H1 (cell line): ENCODE results near the gene RAB40C. TPM values are rescaled to one million over a fixed set of nuclear protein-coding genes. Genes with fewer than 3 reads are reported as not detected.

Source experiments
- CTCF ChIA-PET: fragments of 300-600 bp; sonication (Branson Sonifier 250); formaldehyde crosslinking; loops from one replicate; lab custom pipeline; 2021; ENCODE audit not compliant: partially characterized antibody; lab: Charles Lee
- POLR2A ChIA-PET: fragments of 300-600 bp; sonication (Branson Sonifier 250); formaldehyde crosslinking; loops from one replicate; lab custom pipeline; 2021; ENCODE audit warnings: inconsistent platforms; ENCODE audit not compliant: partially characterized antibody; lab: Charles Lee
- DNase-seq, 2 experiments: peaks; one replicate each; pipeline versions ENCODE4 v3.0.0 to v3.0.0-alpha.2; 2010 to 2022; ENCODE audit warnings: low spot score in 2 of 2, low read depth in 1 of 2, mixed read lengths in 1 of 2
- FAIRE-seq: peaks from 2 replicates; lab custom pipeline; 2011; peaks lifted over from hg19 to GRCh38; lab: Jason Lieb, UNC
- H2AFZ ChIP-seq: 2 replicates; pipeline ENCODE4 v1.8.1; 2012; ENCODE audit warnings: low read length, inconsistent platforms
- H2AK5ac ChIP-seq: 2 replicates; pipeline ENCODE4 v1.6.1; 2013; ENCODE audit warnings: low read depth, low read length
- H2BK120ac ChIP-seq: replicated peaks from 2 replicates; pipeline ENCODE3; 2013; ENCODE audit warnings: low read depth, low read length, inconsistent platforms
- H2BK12ac ChIP-seq: 2 replicates; pipeline ENCODE4 v1.6.1; 2013; ENCODE audit warnings: low read depth, low read length
- H2BK15ac ChIP-seq: 2 replicates; pipeline ENCODE4 v1.6.1; 2013; ENCODE audit warnings: low read length
- H2BK20ac ChIP-seq: 2 replicates; pipeline ENCODE4 v1.6.1; 2013; ENCODE audit warnings: low read length
- H2BK5ac ChIP-seq: 2 replicates; pipeline ENCODE4 v1.6.1; 2013; ENCODE audit warnings: low read depth, low read length
- H3K14ac ChIP-seq: 2 replicates; pipeline ENCODE4 v1.6.1; 2013; ENCODE audit warnings: inconsistent platforms; ENCODE audit not compliant: insufficient read length
- H3K18ac ChIP-seq: 2 replicates; pipeline ENCODE4 v1.6.1; 2013; ENCODE audit warnings: low read length; ENCODE audit errors: extremely low read depth
- H3K23ac ChIP-seq: 2 replicates; pipeline ENCODE4 v1.6.1; 2013; ENCODE audit warnings: inconsistent platforms; ENCODE audit not compliant: insufficient read length
- H3K23me2 ChIP-seq: 2 replicates; pipeline ENCODE4 v1.6.1; 2013; ENCODE audit warnings: low read depth, low read length
- H3K27ac ChIP-seq: 2 replicates; pipeline ENCODE4 v1.6.1; 2011; ENCODE audit warnings: low read depth, low read length, inconsistent platforms
- H3K27me3 ChIP-seq, 4 experiments: replicated peaks in 1 of 4; 1 replicate in 1 of 4; 2 replicates in 3 of 4; pipeline versions ENCODE4 v1.6.1 to v1.8.1; 2011 to 2013; ENCODE audit warnings: low read length in 3 of 4, mild to moderate bottlenecking in 3 of 4, inconsistent platforms in 2 of 4, mixed read lengths in 2 of 4, moderate library complexity in 1 of 4; ENCODE audit not compliant: control insufficient read depth in 3 of 4, insufficient read depth in 3 of 4; ENCODE audit errors: extremely low read depth in 1 of 4
- H3K36me3 ChIP-seq, 4 experiments: 2 replicates each; pipeline versions ENCODE4 v1.6.1 to v1.8.1; 2011 to 2013; ENCODE audit warnings: mild to moderate bottlenecking in 4 of 4, low read length in 3 of 4, moderate library complexity in 2 of 4, control low read depth in 1 of 4, inconsistent platforms in 1 of 4; ENCODE audit not compliant: insufficient read depth in 4 of 4, control insufficient read depth in 2 of 4
- H3K4ac ChIP-seq: replicated peaks from 2 replicates; pipeline ENCODE3; 2013; ENCODE audit warnings: low read length, low read depth, mixed read lengths, inconsistent platforms; ENCODE audit not compliant: insufficient read length
- H3K4me1 ChIP-seq, 4 experiments: replicated peaks in 1 of 4; 1 replicate in 1 of 4; 2 replicates in 3 of 4; pipeline versions ENCODE4 v1.6.1 to v1.8.1; 2011 to 2013; ENCODE audit warnings: low read length in 3 of 4, inconsistent platforms in 2 of 4, mixed read lengths in 1 of 4; ENCODE audit not compliant: insufficient read depth in 4 of 4, control insufficient read depth in 3 of 4
- H3K4me2 ChIP-seq, 2 experiments: 2 replicates each; pipeline versions ENCODE4 v1.6.1 to v1.8.1; 2011 to 2013; ENCODE audit warnings: low read depth in 2 of 2, low read length in 2 of 2, control low read depth in 1 of 2, inconsistent platforms in 1 of 2, mild to moderate bottlenecking in 1 of 2; ENCODE audit not compliant: insufficient read depth in 1 of 2
- H3K4me3 ChIP-seq, 4 experiments: fragments of 200-600, 300-600 bp in 1 of 4; sonication (generic), shearing (Covaris generic), sonication (Bioruptor Twin) in 1 of 4; 2 replicates each; pipeline versions ENCODE4 v1.5.1 to v1.8.1; 2011 to 2016; ENCODE audit warnings: low read length in 4 of 4, low read depth in 3 of 4, control low read depth in 2 of 4, inconsistent platforms in 2 of 4, mild to moderate bottlenecking in 2 of 4, mixed read lengths in 1 of 4, moderate library complexity in 1 of 4; ENCODE audit not compliant: insufficient read depth in 2 of 4; ENCODE audit errors: extremely low read depth in 1 of 4
- H3K56ac ChIP-seq: replicated peaks from 2 replicates; pipeline ENCODE3; 2013; ENCODE audit warnings: low read depth, mild to moderate bottlenecking, mixed read lengths, low read length, inconsistent platforms; ENCODE audit not compliant: insufficient read length
- H3K79me1 ChIP-seq: 2 replicates; pipeline ENCODE4 v1.6.1; 2013; ENCODE audit warnings: low read depth, low read length, control low read depth
- H3K79me2 ChIP-seq, 2 experiments: 2 replicates each; pipeline versions ENCODE4 v1.6.1 to v1.8.1; 2012 to 2013; ENCODE audit warnings: low read length in 2 of 2, mild to moderate bottlenecking in 2 of 2, inconsistent platforms in 1 of 2; ENCODE audit not compliant: insufficient read depth in 2 of 2, control insufficient read depth in 1 of 2
- H3K9ac ChIP-seq, 4 experiments: replicated peaks in 1 of 4; 1 replicate in 1 of 4; 2 replicates in 3 of 4; pipeline versions ENCODE4 v1.6.1 to v1.8.1; 2011 to 2013; ENCODE audit warnings: low read depth in 3 of 4, low read length in 3 of 4, control low read depth in 2 of 4, mild to moderate bottlenecking in 2 of 4, moderate library complexity in 2 of 4, inconsistent platforms in 1 of 4; ENCODE audit errors: extremely low read depth in 1 of 4
- H3K9me3 ChIP-seq, 2 experiments: 2 replicates each; pipeline versions ENCODE4 v1.6.1 to v1.8.1; 2012 to 2013; ENCODE audit warnings: mild to moderate bottlenecking in 2 of 2, moderate library complexity in 2 of 2, control low read depth in 1 of 2, inconsistent platforms in 1 of 2, low read depth in 1 of 2, low read length in 1 of 2, mixed read lengths in 1 of 2; ENCODE audit not compliant: insufficient read depth in 2 of 2
- H4K20me1 ChIP-seq, 2 experiments: replicated peaks in 1 of 2; 2 replicates each; pipeline versions ENCODE3 to v1.8.1; 2011 to 2013; ENCODE audit warnings: inconsistent platforms in 2 of 2, low read length in 2 of 2, mild to moderate bottlenecking in 1 of 2; ENCODE audit not compliant: insufficient read depth in 2 of 2, control insufficient read depth in 1 of 2
- H4K5ac ChIP-seq: 2 replicates; pipeline ENCODE4 v1.6.1; 2013; ENCODE audit warnings: low read length, low read depth, mixed read lengths, inconsistent platforms; ENCODE audit not compliant: insufficient read length
- H4K8ac ChIP-seq: 2 replicates; pipeline ENCODE4 v1.8.0; 2013; ENCODE audit warnings: mild to moderate bottlenecking, moderate library complexity, low read length, inconsistent platforms; ENCODE audit not compliant: insufficient read depth; ENCODE audit errors: extremely low read depth
- H4K91ac ChIP-seq: replicated peaks from 2 replicates; pipeline ENCODE3; 2013; ENCODE audit warnings: low read length, mixed read lengths, inconsistent platforms; ENCODE audit not compliant: insufficient read length
- BRCA1 ChIP-seq: IDR thresholded peaks from 2 replicates; pipeline ENCODE4 v1.6.1; 2012; ENCODE audit warnings: low read depth, low read length, improper control_type of control experiment
- EZH2 ChIP-seq: fragments of 200-600 bp; sonication (generic); IDR thresholded peaks from 2 replicates; pipeline ENCODE4 v1.7.1; 2012; ENCODE audit warnings: low read depth, mild to moderate bottlenecking, moderate library complexity, low read length, inconsistent platforms; ENCODE audit not compliant: severe bottlenecking
- RNF2 ChIP-seq: fragments of 200-900, 300-1000 bp; sonication (generic); IDR thresholded peaks from 2 replicates; pipeline ENCODE4 v1.7.1; 2016; ENCODE audit warnings: borderline replicate concordance, low read depth, mild to moderate bottlenecking, antibody characterized with exemption, low read length; ENCODE audit not compliant: poor library complexity, severe bottlenecking; ENCODE audit errors: missing control alignments
- SP2 ChIP-seq: IDR thresholded peaks from 2 replicates; pipeline ENCODE4 v1.6.1; 2012; ENCODE audit warnings: mild to moderate bottlenecking, low read length, inconsistent platforms
- WGBS, 2 experiments: shearing (Covaris generic) in 1 of 2; methylation state at CpG; one replicate each; pipeline versions ENCODE4 v1.1.6 to v1.1.7; 2013 to 2015; ENCODE audit warnings: low lambda C conversion rate in 2 of 2, mixed read lengths in 2 of 2, inconsistent platforms in 1 of 2, low coverage in 1 of 2, missing lambda C conversion rate in 1 of 2; ENCODE audit not compliant: insufficient replicate concordance in 2 of 2, insufficient coverage in 1 of 2, insufficient read length in 1 of 2; ENCODE audit errors: extremely low coverage in 1 of 2, missing lambda C conversion rate in 1 of 2; 5-methylcytosine and 5-hydroxymethylcytosine counted together
- polyA plus RNA-seq, 7 experiments: library from polyadenylated mRNA; depleted of rRNA in 3 of 7; stranded (reverse) in 5 of 7; unstranded in 2 of 7; fragments of >200 nt in 5 of 7; fragments of 200-250 nt in 2 of 7; gene quantifications; 1 replicate in 5 of 7; 2 replicates in 1 of 7; 4 replicates in 1 of 7; pipeline versions ENCODE4 v1.2.1 to v1.2.3, GENCODE V29; 2011 to 2013; ENCODE audit warnings: missing spikeins in 2 of 7, mixed read lengths in 2 of 7
- total RNA-seq: library from RNA; stranded (reverse); fragmentation: NEBNext Ultra II Directional; extraction: Animal tissue kit (Norgen Biotek cat#: 25700); gene quantifications from 2 replicates; pipeline ENCODE4 v1.2.1, GENCODE V29; 2021

RAB40C gene
- total and polyA plus RNA-seq, 2 of the 8 experiments (the other 6 are each of a cell fraction or from before 2014, with no cell fraction given): 13.9 to 15.6 TPM

DNA sequence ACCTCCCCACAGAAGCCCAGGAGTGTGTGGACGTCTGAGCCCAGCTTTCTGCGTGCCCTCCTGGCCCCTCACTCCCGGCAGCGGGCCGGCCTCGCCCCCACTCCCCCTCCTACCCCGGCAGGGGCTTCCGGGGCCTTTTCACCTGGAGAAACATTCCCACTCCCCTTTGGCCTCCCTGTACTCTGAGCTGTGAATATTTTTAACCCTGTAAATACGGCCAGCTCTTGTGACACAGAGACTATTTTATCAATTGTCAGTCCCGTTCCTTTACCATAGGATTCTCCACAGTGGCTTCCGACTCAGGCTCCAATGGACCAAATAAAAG is 35.6 kb upstream of the RAB40C start:
- CTCF ChIA-PET: interaction anchor here (1.0 to 3.9 kb wide), 5 partner anchors 27 to 235 kb away, joined by 3 to 21 read pairs (median 5); no protein-coding TSS in a partner anchor
- TF ChIP-seq BRCA1 (no peak), SP2 (no peak), EZH2 (no peak), RNF2 (no peak)

More for the DNA sequence above, 35.6 kb upstream of the RAB40C start:
- no peak overlapping the region for H3K14ac ChIP-seq
- H2BK5ac ChIP-seq: no peak overlapping the region
- peaks cover 0 to 19% (median 2%) of the 10 kb centered on the region in 4 experiments; a peak in 1 of 8 replicates for H3K36me3 ChIP-seq
- no peak overlapping the region for H4K8ac ChIP-seq
- no peak overlapping the region for H3K4ac ChIP-seq
- H3K18ac ChIP-seq: no peak overlapping the region
- peaks cover under 1 to 2% of the 10 kb centered on the region in 2 experiments for H4K20me1 ChIP-seq
- no peak overlapping the region for H2BK15ac ChIP-seq
- no peak overlapping the region for H3K56ac ChIP-seq
- H3K9me3 ChIP-seq: no peaks in the 10 kb centered on the region
- no peak overlapping the region for H3K23ac ChIP-seq
- H2BK120ac ChIP-seq: no peak overlapping the region
- no peaks in the 10 kb centered on the region for H3K79me2 ChIP-seq
- no peak overlapping the region for H3K4me2 ChIP-seq
- H2AK5ac ChIP-seq: no peak overlapping the region
- no peak overlapping the region for H4K91ac ChIP-seq
- H2AFZ ChIP-seq: no peak overlapping the region
- no peaks in the 10 kb centered on the region; the same call in 1 of the 2 replicates for H3K79me1 ChIP-seq
- FAIRE-seq (no peak), DNase-seq (no peak)
- no peak overlapping the region for H3K4me3 ChIP-seq
- WGBS, 2 experiments: 88% methylated on average over 11 of the region's 11 CpGs; no CpG with 5 or more reads in 1 of the 2 experiments
- H2BK20ac ChIP-seq: no peak overlapping the region
- H3K23me2 ChIP-seq: no peaks in the 10 kb centered on the region
- no peak overlapping the region for H3K27ac ChIP-seq
- H4K5ac ChIP-seq: no peak overlapping the region
- H3K9ac ChIP-seq: no peak overlapping the region
- no peak overlapping the region for H2BK12ac ChIP-seq
- H3K27me3 ChIP-seq: peaks cover 0 to 15% (median 8%) of the 10 kb centered on the region in 4 experiments; a peak in 5 of 7 replicates
- H3K4me1 ChIP-seq: peaks cover 0 to 3% (median 0%) of the 10 kb centered on the region in 4 experiments; a peak in 3 of 7 replicates
- POLR2A ChIA-PET: interaction anchor here (0.7 to 1.2 kb wide), 3 partner anchors 10 to 18 kb away, joined by 3 to 4 read pairs (median 3); partner anchors contain the start of gene NHLRC4
